Liver (tissue), 9 donors: ENCODE measurements around the gene ZFP62. TPM values are rescaled to one million over a fixed set of nuclear protein-coding genes. Genes with fewer than 3 reads are reported as not detected.

Experiments used
- DNase-seq: peaks from one replicate; pipeline ENCODE4 v3.0.0-alpha.2; 2017; ENCODE audit warnings: low spot score
- H3K27ac ChIP-seq, 2 donors: one replicate each; pipeline ENCODE4 v1.7.0; 2013; ENCODE audit warnings: inconsistent platforms in 2 of 2, low read length in 2 of 2, control low read depth in 1 of 2, low read depth in 1 of 2, mild to moderate bottlenecking in 1 of 2
- H3K27me3 ChIP-seq, 4 donors: one replicate each; pipeline versions ENCODE4 v1.6.1 to v1.7.0; 2013; ENCODE audit warnings: low read length in 3 of 4, inconsistent platforms in 1 of 4, mild to moderate bottlenecking in 1 of 4, moderate library complexity in 1 of 4; ENCODE audit not compliant: control insufficient read depth in 4 of 4, insufficient read depth in 4 of 4
- H3K36me3 ChIP-seq, 4 donors: one replicate each; pipeline versions ENCODE4 v1.6.1 to v1.7.0; 2013; ENCODE audit warnings: low read length in 3 of 4, mild to moderate bottlenecking in 3 of 4, low read depth in 1 of 4, moderate library complexity in 1 of 4; ENCODE audit not compliant: control insufficient read depth in 4 of 4, insufficient read depth in 3 of 4
- H3K4me1 ChIP-seq, 4 donors: one replicate each; pipeline versions ENCODE4 v1.6.1 to v1.7.0; 2013; ENCODE audit warnings: low read length in 3 of 4, mild to moderate bottlenecking in 3 of 4, moderate library complexity in 1 of 4; ENCODE audit not compliant: control insufficient read depth in 4 of 4, insufficient read depth in 4 of 4
- H3K4me3 ChIP-seq, 3 donors: one replicate each; pipeline versions ENCODE4 v1.6.1 to v1.7.0; 2013; ENCODE audit warnings: low read length in 3 of 3, control low read depth in 1 of 3, low read depth in 1 of 3, mild to moderate bottlenecking in 1 of 3
- H3K9ac ChIP-seq, 2 donors: one replicate each; pipeline ENCODE4 v1.7.0; 2013; ENCODE audit warnings: low read length in 2 of 2, mild to moderate bottlenecking in 2 of 2, moderate library complexity in 2 of 2, control low read depth in 1 of 2, low read depth in 1 of 2
- H3K9me3 ChIP-seq, 4 donors: one replicate each; pipeline versions ENCODE4 v1.6.1 to v1.7.0; 2013; ENCODE audit warnings: low read length in 3 of 4; ENCODE audit not compliant: control insufficient read depth in 4 of 4
- FOXA1 ChIP-seq: IDR thresholded peaks from 2 replicates; pipeline ENCODE4 v1.6.1; 2016; ENCODE audit warnings: antibody characterized with exemption
- FOXA2 ChIP-seq: IDR thresholded peaks from 2 replicates; pipeline ENCODE4 v1.6.1; 2016; ENCODE audit warnings: antibody characterized with exemption
- GABPA ChIP-seq, 2 donors: IDR thresholded peaks in 1 of 2; conservative IDR thresholded peaks in 1 of 2; 2 replicates each; pipeline ENCODE4 v1.6.1; 2016; ENCODE audit warnings: antibody characterized with exemption in 2 of 2, mild to moderate bottlenecking in 1 of 2, moderate library complexity in 1 of 2
- HNF4A ChIP-seq, 2 donors: conservative IDR thresholded peaks; 2 replicates each; pipeline ENCODE4 v1.6.1; 2016; ENCODE audit warnings: antibody characterized with exemption in 2 of 2, mild to moderate bottlenecking in 2 of 2
- HNF4G ChIP-seq: IDR thresholded peaks from 2 replicates; pipeline ENCODE4 v1.6.1; 2016; ENCODE audit warnings: antibody characterized with exemption
- JUND ChIP-seq, 2 donors: IDR thresholded peaks; 2 replicates each; pipeline ENCODE4 v1.6.1; 2016; ENCODE audit warnings: antibody characterized with exemption in 2 of 2
- MAX ChIP-seq: IDR thresholded peaks from 2 replicates; pipeline ENCODE4 v1.6.1; 2016; ENCODE audit warnings: antibody characterized with exemption
- NR2F2 ChIP-seq: IDR thresholded peaks from 2 replicates; pipeline ENCODE4 v1.6.1; 2016; ENCODE audit warnings: antibody characterized with exemption
- RAD21 ChIP-seq, 2 donors: IDR thresholded peaks; 2 replicates each; pipeline ENCODE4 v1.6.1; 2016; ENCODE audit warnings: antibody characterized with exemption in 2 of 2, mild to moderate bottlenecking in 2 of 2
- REST ChIP-seq: IDR thresholded peaks from 2 replicates; pipeline ENCODE4 v1.6.1; 2016; ENCODE audit warnings: antibody characterized with exemption, mild to moderate bottlenecking
- RXRA ChIP-seq, 2 donors: IDR thresholded peaks; 2 replicates each; pipeline ENCODE4 v1.6.1; 2017 to 2018; ENCODE audit warnings: antibody characterized with exemption in 2 of 2, mild to moderate bottlenecking in 1 of 2
- SP1 ChIP-seq: IDR thresholded peaks from 2 replicates; pipeline ENCODE4 v1.6.1; 2018; ENCODE audit warnings: antibody characterized with exemption, mild to moderate bottlenecking
- YY1 ChIP-seq: IDR thresholded peaks from 2 replicates; pipeline ENCODE4 v1.6.1; 2016; ENCODE audit warnings: antibody characterized with exemption, mild to moderate bottlenecking
- WGBS: extraction: QIAGEN DNeasy Blood & Tissue Kit; methylation state at CpG from one replicate; pipeline ENCODE4 v1.1.7; 2013; 5-methylcytosine and 5-hydroxymethylcytosine counted together
- polyA plus RNA-seq, 2 donors: library from polyadenylated mRNA; stranded (reverse) in 1 of 2; unstranded in 1 of 2; fragments of 200-250 nt in 1 of 2; fragments of >200 nt in 1 of 2; fragmentation: Nextera tagmentation in 1 of 2; extraction: Ambion mirVana in 1 of 2; gene quantifications; one replicate each; pipeline versions ENCODE4 v1.2.1 to v1.2.3, GENCODE V29; 2013 to 2015
- total RNA-seq, 2 donors: library from RNA; depleted of rRNA; stranded (reverse); fragments of >200 nt; gene quantifications; one replicate each; pipeline ENCODE4 v1.2.3, GENCODE V29; 2014
- TF ChIP-seq, protein P1 (sequence below): IDR thresholded peaks from 2 replicates; pipeline ENCODE4 v1.6.1; 2016; ENCODE audit warnings: antibody characterized with exemption
- donor health status: healthy.
- donor health status: healthy.
- donor health status: healthy.
- donor health status: healthy.
- donor health status: healthy.

The ZFP62 gene
- total and polyA plus RNA-seq, 4 donors = 3.4 to 8.8 (median 5.7) TPM

GRCh38 chr5:180801596-180802324 lies 59.3 kb downstream of the ZFP62 start:
- Histone ChIP-seq H3K9me3 (no peaks in the 10 kb centered on the region), H3K36me3 (peaks cover 0 to 5% (median 3%) of the 10 kb centered on the region in 4 donors), H3K27ac (peak overlapping the region; percentile 91 to 96), H3K4me1 (peaks cover 18 to 86% (median 79%) of the 10 kb centered on the region in 4 donors), H3K27me3 (no peaks in the 10 kb centered on the region), H3K4me3 (peak overlapping the region; percentile 3 to 86 (median 80)), H3K9ac (peak overlapping the region in 1 of 2 donors; percentile 41)
- WGBS = 26% methylated on average over 15 of the region's 15 CpGs
- TF ChIP-seq SP1 (no peak), NR2F2 (peak; percentile 29)
- no peak for DNase-seq

- H3K9ac ChIP-seq = peak overlapping the region in 1 of 2 donors; percentile 26
- H3K27me3 ChIP-seq = no peaks in the 10 kb centered on the region
- WGBS = 76% methylated on average over 6 of the region's 6 CpGs
- H3K9me3 ChIP-seq = no peaks in the 10 kb centered on the region
- H3K36me3 ChIP-seq = peaks cover 0 to 8% (median 3%) of the 10 kb centered on the region in 4 donors
- peaks cover 14 to 82% (median 79%) of the 10 kb centered on the region in 4 donors for H3K4me1 ChIP-seq
- TF ChIP-seq FOXA2 (no peak), JUND (IDR thresholded peaks at IDR 0.05) (no peak), FOXA1 (no peak), REST (no peak), YY1 (no peak), RAD21 (IDR thresholded peaks at IDR 0.05) (no peak), NR2F2 (no peak), RXRA (IDR thresholded peaks at IDR 0.05) (no peak), HNF4A (conservative IDR thresholded peaks at IDR 0.05) (no peak), HNF4G (no peak), MAX (no peak), GABPA (IDR thresholded peaks at IDR 0.05 in 1 of 2, conservative IDR thresholded peaks at IDR 0.05 in 1 of 2) (no peak)
- TF ChIP-seq, protein P1, sequence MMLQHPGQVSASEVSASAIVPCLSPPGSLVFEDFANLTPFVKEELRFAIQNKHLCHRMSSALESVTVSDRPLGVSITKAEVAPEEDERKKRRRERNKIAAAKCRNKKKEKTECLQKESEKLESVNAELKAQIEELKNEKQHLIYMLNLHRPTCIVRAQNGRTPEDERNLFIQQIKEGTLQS = no peak
- H3K27ac ChIP-seq = no peak overlapping the region
- H3K4me3 ChIP-seq = no peak overlapping the region
- DNase-seq = no peak
These were observed 60.9 kb downstream of the ZFP62 start for GRCh38 chr5:180799902-180800801.
